GM12878 (cell line): ENCODE results near the gene B3GALT4. TPM values are rescaled to one million over a fixed set of nuclear protein-coding genes. Genes with fewer than 3 reads are reported as not detected.

Experiments
- CREB1 ChIP-seq: IDR thresholded peaks from 2 replicates; pipeline ENCODE4 v1.6.1; 2012; ENCODE audit warnings: low read depth, mild to moderate bottlenecking, inconsistent platforms
- GABPA ChIP-seq: IDR thresholded peaks from 2 replicates; pipeline ENCODE4 v1.6.1; 2014; ENCODE audit warnings: antibody characterized with exemption, low read depth, mild to moderate bottlenecking, inconsistent platforms
- LARP7 ChIP-seq: fragments of 450-650 bp; IDR thresholded peaks from 2 replicates; pipeline ENCODE4 v1.6.1; 2017; ENCODE audit warnings: mild to moderate bottlenecking
- MEF2A ChIP-seq: IDR thresholded peaks from 2 replicates; pipeline ENCODE4 v1.6.1; 2011; ENCODE audit warnings: low read depth, mild to moderate bottlenecking, low read length, moderate library complexity; ENCODE audit not compliant: insufficient read depth
- NFIC ChIP-seq: IDR thresholded peaks from 2 replicates; pipeline ENCODE4 v1.6.1; 2012; ENCODE audit warnings: low read depth, mild to moderate bottlenecking, inconsistent platforms, low read length, moderate library complexity
- SKIL ChIP-seq: fragments of 450-650 bp; IDR thresholded peaks from 2 replicates; pipeline ENCODE4 v1.6.1; 2017; ENCODE audit warnings: mild to moderate bottlenecking, low read depth, inconsistent platforms; ENCODE audit not compliant: poor library complexity, severe bottlenecking
- STAT3 ChIP-seq: IDR thresholded peaks from 2 replicates; pipeline ENCODE4 v1.6.1; 2011; ENCODE audit warnings: low read depth, low read length, improper control_type of control experiment
- polyA plus RNA-seq, 11 experiments: library from polyadenylated mRNA; depleted of rRNA in 4 of 11; unstranded in 6 of 11; stranded (reverse) in 5 of 11; fragments of >200 nt; fragmentation: Nextera tagmentation in 4 of 11; fragmentation: Illumina TruSeq in 1 of 11; extraction: Ambion mirVana in 4 of 11; extraction: Trizol in 1 of 11; gene quantifications; 1 replicate in 1 of 11; 2 replicates in 10 of 11; pipeline versions ENCODE4 v1.2.1 to v1.2.3, GENCODE V29; 2011 to 2016; ENCODE audit warnings: inconsistent platforms in 2 of 11, missing spikeins in 2 of 11, low read depth in 1 of 11
- total RNA-seq, 4 experiments: library from RNA; depleted of rRNA in 3 of 4; stranded (reverse); fragments of >200 nt in 3 of 4; fragmentation: Illumina TruSeq in 1 of 4; extraction: Trizol in 1 of 4; gene quantifications; 2 replicates each; pipeline versions ENCODE4 v1.2.1 to v1.2.3, GENCODE V29; 2013 to 2021
- TF ChIP-seq, protein P1 (sequence below): fragments of 450-650 bp; IDR thresholded peaks from 2 replicates; pipeline ENCODE4 v1.6.1; 2018; ENCODE audit warnings: mild to moderate bottlenecking, low read depth, moderate library complexity; ENCODE audit not compliant: partially characterized antibody

The B3GALT4 gene
- total and polyA plus RNA-seq, 10 of the 15 experiments (the other 5 are each of a cell fraction or from before 2014, with no cell fraction given), result 0.27 to 8.2 (median 2.6) TPM

GRCh38 chr6:33294086-33294823 is 17.3 kb downstream of the B3GALT4 start (continued):
- no peak for TF ChIP-seq STAT3
- no peak for TF ChIP-seq GABPA
- TF ChIP-seq NFIC, result no peak
- no peak for TF ChIP-seq CREB1
- no peak for TF ChIP-seq LARP7
- no peak for TF ChIP-seq SKIL
- TF ChIP-seq MEF2A, result no peak
- TF ChIP-seq, protein P1, sequence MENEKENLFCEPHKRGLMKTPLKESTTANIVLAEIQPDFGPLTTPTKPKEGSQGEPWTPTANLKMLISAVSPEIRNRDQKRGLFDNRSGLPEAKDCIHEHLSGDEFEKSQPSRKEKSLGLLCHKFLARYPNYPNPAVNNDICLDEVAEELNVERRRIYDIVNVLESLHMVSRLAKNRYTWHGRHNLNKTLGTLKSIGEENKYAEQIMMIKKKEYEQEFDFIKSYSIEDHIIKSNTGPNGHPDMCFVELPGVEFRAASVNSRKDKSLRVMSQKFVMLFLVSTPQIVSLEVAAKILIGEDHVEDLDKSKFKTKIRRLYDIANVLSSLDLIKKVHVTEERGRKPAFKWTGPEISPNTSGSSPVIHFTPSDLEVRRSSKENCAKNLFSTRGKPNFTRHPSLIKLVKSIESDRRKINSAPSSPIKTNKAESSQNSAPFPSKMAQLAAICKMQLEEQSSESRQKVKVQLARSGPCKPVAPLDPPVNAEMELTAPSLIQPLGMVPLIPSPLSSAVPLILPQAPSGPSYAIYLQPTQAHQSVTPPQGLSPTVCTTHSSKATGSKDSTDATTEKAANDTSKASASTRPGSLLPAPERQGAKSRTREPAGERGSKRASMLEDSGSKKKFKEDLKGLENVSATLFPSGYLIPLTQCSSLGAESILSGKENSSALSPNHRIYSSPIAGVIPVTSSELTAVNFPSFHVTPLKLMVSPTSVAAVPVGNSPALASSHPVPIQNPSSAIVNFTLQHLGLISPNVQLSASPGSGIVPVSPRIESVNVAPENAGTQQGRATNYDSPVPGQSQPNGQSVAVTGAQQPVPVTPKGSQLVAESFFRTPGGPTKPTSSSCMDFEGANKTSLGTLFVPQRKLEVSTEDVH, result no peak
- TF ChIP-seq, all 136 proteins: peak for 0
